Effector memory CD8-positive, alpha-beta T cell (primary cell): ENCODE results near the gene CEP112.

Experiments
- ATAC-seq: fragments of 150-1000 bp; cut with Tn5 transposase; replicated peaks from 2 replicates; pipeline ENCODE4 v1.10.0; 2021; ENCODE audit warnings: mild to moderate bottlenecking, moderate library complexity
- DNase-seq, 3 experiments: peaks; one replicate each; pipeline ENCODE4 v3.0.0; 2021
- H3K27ac Mint-ChIP-seq, 2 donors: one replicate each; pipeline ENCODE4 v1.8.0; 2022; ENCODE audit warnings: mild to moderate bottlenecking in 2 of 2, mixed read lengths in 2 of 2, moderate library complexity in 2 of 2
- H3K27me3 Mint-ChIP-seq, 2 donors: one replicate each; pipeline ENCODE4 v1.8.0; 2022; ENCODE audit warnings: mixed read lengths in 2 of 2
- H3K36me3 Mint-ChIP-seq: one replicate; pipeline ENCODE4 v1.8.0; 2022; ENCODE audit warnings: mild to moderate bottlenecking, moderate library complexity, mixed read lengths; ENCODE audit not compliant: insufficient read depth
- H3K4me1 Mint-ChIP-seq, 2 donors: one replicate each; pipeline ENCODE4 v1.8.0; 2022; ENCODE audit warnings: low read depth in 2 of 2, mixed read lengths in 2 of 2
- H3K4me3 Mint-ChIP-seq, 2 donors: one replicate each; pipeline ENCODE4 v1.8.0; 2022; ENCODE audit warnings: mild to moderate bottlenecking in 2 of 2, mixed read lengths in 2 of 2, moderate library complexity in 2 of 2
- H3K9me3 Mint-ChIP-seq, 2 donors: one replicate each; pipeline ENCODE4 v1.8.0; 2022; ENCODE audit warnings: mixed read lengths in 2 of 2

CEP112 gene

DNA sequence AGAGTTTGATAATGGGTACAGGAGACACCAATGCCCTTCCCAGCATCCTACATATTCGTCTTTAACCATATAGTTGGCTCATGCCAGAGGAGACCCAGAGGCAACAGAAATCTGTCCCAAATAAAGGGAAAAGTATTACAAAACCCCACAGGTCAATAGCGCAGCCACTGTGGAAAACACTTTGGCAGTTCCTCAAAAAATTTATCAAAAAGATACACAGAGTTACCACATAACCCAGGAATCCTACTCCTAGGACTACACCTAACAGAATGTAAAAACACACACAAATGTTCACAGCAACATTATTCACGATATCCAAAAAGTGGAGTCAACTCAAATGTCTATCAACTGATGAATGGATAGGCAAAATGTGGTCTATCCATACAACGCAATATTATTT, 135.8 kb downstream of the CEP112 start:
- H3K27ac Mint-ChIP-seq: no peak overlapping the region
- no peak for DNase-seq
- H3K4me1 Mint-ChIP-seq: no peaks in the 10 kb centered on the region
- ATAC-seq: no peak
- no peaks in the 10 kb centered on the region for H3K9me3 Mint-ChIP-seq
- H3K27me3 Mint-ChIP-seq: no peaks in the 10 kb centered on the region
- peaks cover 6% of the 10 kb centered on the region for H3K36me3 Mint-ChIP-seq
- no peak overlapping the region for H3K4me3 Mint-ChIP-seq

GRCh38 chr17:66054242-66054641, 137.7 kb downstream of the CEP112 start:
- Mint-ChIP-seq H3K27me3 (no peaks in the 10 kb centered on the region), H3K27ac (no peak overlapping the region), H3K9me3 (peaks cover 0 to 3% of the 10 kb centered on the region in 2 donors), H3K4me1 (no peaks in the 10 kb centered on the region), H3K36me3 (peaks cover 6% of the 10 kb centered on the region), H3K4me3 (no peak overlapping the region)
- ATAC-seq (no peak), DNase-seq (no peak)

GRCh38 chr17:66044083-66044482, 147.8 kb downstream of the CEP112 start:
- Mint-ChIP-seq H3K4me1 (no peaks in the 10 kb centered on the region), H3K27ac (no peak overlapping the region), H3K4me3 (no peak overlapping the region), H3K9me3 (no peaks in the 10 kb centered on the region), H3K36me3 (peaks cover 3% of the 10 kb centered on the region), H3K27me3 (no peaks in the 10 kb centered on the region)
- DNase-seq: no peak
- ATAC-seq: no peak

- no peak for DNase-seq
- ATAC-seq: no peak
- Mint-ChIP-seq H3K27ac (no peak overlapping the region), H3K36me3 (no peaks in the 10 kb centered on the region), H3K27me3 (no peaks in the 10 kb centered on the region), H3K9me3 (no peaks in the 10 kb centered on the region), H3K4me3 (no peak overlapping the region), H3K4me1 (no peaks in the 10 kb centered on the region)
Observed at GRCh38 chr17:66043419-66043818, 148.5 kb downstream of the CEP112 start.

- Mint-ChIP-seq H3K36me3 (no peaks in the 10 kb centered on the region), H3K27ac (no peak overlapping the region), H3K27me3 (peaks cover 0 to 12% of the 10 kb centered on the region in 2 donors), H3K9me3 (no peaks in the 10 kb centered on the region), H3K4me3 (no peak overlapping the region), H3K4me1 (no peaks in the 10 kb centered on the region)
- DNase-seq: no peak
- no peak for ATAC-seq
Observed at GRCh38 chr17:66040402-66040801, 151.5 kb downstream of the CEP112 start.

DNA sequence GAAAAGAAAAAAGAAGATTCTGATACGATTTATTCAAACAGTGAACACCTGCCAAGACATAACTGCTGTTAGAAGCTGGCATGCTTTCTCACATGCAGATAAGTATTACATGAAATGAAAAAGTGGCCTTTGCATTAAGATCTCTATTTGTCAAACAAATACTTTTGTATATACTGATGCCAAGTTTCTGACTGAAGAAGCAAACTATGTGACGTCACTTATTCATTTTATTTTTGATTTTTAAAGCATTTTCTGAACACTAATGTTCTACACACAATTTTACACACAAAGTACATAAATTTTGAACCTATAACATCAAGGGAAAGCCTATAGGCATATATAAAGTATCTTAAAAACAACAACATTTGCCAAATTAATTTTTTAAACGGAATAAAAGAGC, 153.8 kb downstream of the CEP112 start:
- DNase-seq (no peak), ATAC-seq (no peak)
- Mint-ChIP-seq H3K4me3 (no peak overlapping the region), H3K27me3 (peaks cover 0 to 15% of the 10 kb centered on the region in 2 donors), H3K36me3 (no peaks in the 10 kb centered on the region), H3K9me3 (no peaks in the 10 kb centered on the region), H3K27ac (no peak overlapping the region), H3K4me1 (no peaks in the 10 kb centered on the region)

- DNase-seq (no peak), ATAC-seq (no peak)
- H3K4me1 Mint-ChIP-seq: no peaks in the 10 kb centered on the region
- no peak overlapping the region for H3K27ac Mint-ChIP-seq
- no peaks in the 10 kb centered on the region for H3K36me3 Mint-ChIP-seq
- H3K27me3 Mint-ChIP-seq: peaks cover 0 to 15% of the 10 kb centered on the region in 2 donors
- no peak overlapping the region for H3K4me3 Mint-ChIP-seq
- no peaks in the 10 kb centered on the region for H3K9me3 Mint-ChIP-seq
Observed at GRCh38 chr17:66037221-66037620, 154.7 kb downstream of the CEP112 start.

DNA sequence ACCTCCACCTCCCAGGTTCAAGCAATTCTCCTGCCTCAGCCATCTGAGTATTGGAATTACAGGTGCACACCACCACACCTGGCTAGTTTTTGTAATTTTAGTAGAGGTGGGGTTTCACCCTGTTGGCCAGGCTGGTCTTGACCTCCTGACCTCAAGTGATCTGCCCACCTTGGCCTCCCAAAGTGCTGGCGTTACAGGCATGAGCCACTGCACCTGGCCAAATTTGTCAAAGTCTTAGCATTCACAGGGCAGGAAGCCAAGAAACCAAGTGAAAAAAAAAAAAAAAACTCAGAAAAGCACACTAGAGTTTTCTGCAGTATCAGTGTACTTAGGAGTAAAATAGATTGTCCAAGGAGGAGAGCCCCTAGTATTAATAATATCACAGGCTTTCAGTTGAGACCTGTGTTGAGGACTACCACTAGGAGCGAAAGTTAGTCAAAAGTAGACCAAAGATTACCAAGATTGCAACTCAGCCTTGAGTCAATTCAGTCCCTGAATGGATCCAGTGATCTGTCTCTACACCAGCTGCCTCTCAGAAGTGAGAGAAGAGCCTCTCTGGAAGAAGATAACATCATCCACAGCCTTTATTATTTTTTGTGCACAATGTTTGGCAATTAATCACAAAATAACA, 159.7 kb downstream of the CEP112 start:
- Mint-ChIP-seq H3K9me3 (no peaks in the 10 kb centered on the region), H3K36me3 (no peaks in the 10 kb centered on the region), H3K27me3 (peaks cover 0 to 15% of the 10 kb centered on the region in 2 donors), H3K4me3 (no peak overlapping the region), H3K27ac (no peak overlapping the region), H3K4me1 (no peaks in the 10 kb centered on the region)
- ATAC-seq: no peak
- no peak for DNase-seq

GRCh38 chr17:66025551-66025950, 166.4 kb downstream of the CEP112 start:
- Mint-ChIP-seq H3K27me3 (no peaks in the 10 kb centered on the region), H3K9me3 (peaks cover 9 to 13% of the 10 kb centered on the region in 2 donors), H3K4me3 (no peak overlapping the region), H3K4me1 (peaks cover 0 to 5% of the 10 kb centered on the region in 2 donors), H3K27ac (no peak overlapping the region), H3K36me3 (peaks cover 4% of the 10 kb centered on the region)
- DNase-seq (no peak), ATAC-seq (no peak)

DNA sequence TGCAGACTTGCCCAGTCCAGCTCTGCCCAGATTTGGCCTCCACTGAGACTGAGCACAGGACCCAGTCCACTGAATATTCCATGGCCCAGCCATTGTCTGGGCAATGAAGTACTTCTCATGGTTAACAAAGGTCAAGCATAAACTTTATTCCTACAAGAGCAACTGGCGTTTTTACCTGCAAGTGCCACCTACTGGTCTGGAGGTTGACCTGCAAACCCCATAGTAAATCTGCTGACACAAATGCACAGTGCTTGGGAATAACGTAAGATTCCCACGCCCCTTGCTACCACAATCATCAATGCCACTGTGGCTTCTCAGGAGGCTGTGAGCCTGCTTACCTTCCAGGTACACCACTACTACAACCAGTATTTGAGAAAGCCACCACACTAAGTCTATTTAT, 170.2 kb downstream of the CEP112 start:
- DNase-seq: no peak
- no peak overlapping the region for H3K27ac Mint-ChIP-seq
- H3K4me3 Mint-ChIP-seq: no peak overlapping the region
- peaks cover 9 to 13% of the 10 kb centered on the region in 2 donors for H3K9me3 Mint-ChIP-seq
- H3K36me3 Mint-ChIP-seq: peaks cover 4% of the 10 kb centered on the region
- H3K27me3 Mint-ChIP-seq: no peaks in the 10 kb centered on the region
- ATAC-seq: no peak
- peaks cover 0 to 5% of the 10 kb centered on the region in 2 donors for H3K4me1 Mint-ChIP-seq

GRCh38 chr17:66018786-66019185, 173.1 kb downstream of the CEP112 start:
- H3K36me3 Mint-ChIP-seq: peaks cover 4% of the 10 kb centered on the region
- no peak overlapping the region for H3K27ac Mint-ChIP-seq
- peaks cover 12 to 16% of the 10 kb centered on the region in 2 donors for H3K27me3 Mint-ChIP-seq
- H3K9me3 Mint-ChIP-seq: peaks cover 7% of the 10 kb centered on the region in 2 donors
- H3K4me1 Mint-ChIP-seq: peaks cover 0 to 5% of the 10 kb centered on the region in 2 donors
- H3K4me3 Mint-ChIP-seq: no peak overlapping the region
- ATAC-seq: no peak
- DNase-seq: no peak

GRCh38 chr17:66016231-66016630, 175.7 kb downstream of the CEP112 start:
- Mint-ChIP-seq H3K27ac (no peak overlapping the region), H3K4me1 (peaks cover 0 to 5% of the 10 kb centered on the region in 2 donors), H3K27me3 (peaks cover 22 to 26% of the 10 kb centered on the region in 2 donors), H3K4me3 (no peak overlapping the region), H3K36me3 (no peaks in the 10 kb centered on the region), H3K9me3 (no peaks in the 10 kb centered on the region)
- ATAC-seq: no peak
- no peak for DNase-seq

DNA sequence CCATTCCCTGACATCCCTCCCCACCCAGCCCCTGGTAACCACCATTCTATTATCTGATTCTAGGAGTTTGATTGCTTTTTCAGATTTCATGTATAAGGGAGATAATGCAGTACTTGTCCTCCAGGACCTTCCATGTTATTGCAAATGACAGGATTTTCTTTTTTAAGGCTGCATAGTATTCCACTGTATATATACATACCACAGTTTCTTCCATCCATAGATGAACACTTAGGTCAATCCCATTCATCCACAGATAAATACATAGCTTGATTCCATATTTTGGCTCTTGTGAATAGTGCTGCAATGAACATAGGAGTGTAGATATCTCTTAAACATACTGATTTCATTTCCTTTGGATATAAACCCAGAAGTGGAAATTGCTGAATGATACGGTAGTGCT, 183.3 kb downstream of the CEP112 start:
- Mint-ChIP-seq H3K27me3 (peaks cover 10 to 12% of the 10 kb centered on the region in 2 donors), H3K27ac (no peak overlapping the region), H3K36me3 (no peaks in the 10 kb centered on the region), H3K4me3 (no peak overlapping the region), H3K4me1 (no peaks in the 10 kb centered on the region), H3K9me3 (no peaks in the 10 kb centered on the region)
- no peak for DNase-seq
- ATAC-seq: no peak

DNA sequence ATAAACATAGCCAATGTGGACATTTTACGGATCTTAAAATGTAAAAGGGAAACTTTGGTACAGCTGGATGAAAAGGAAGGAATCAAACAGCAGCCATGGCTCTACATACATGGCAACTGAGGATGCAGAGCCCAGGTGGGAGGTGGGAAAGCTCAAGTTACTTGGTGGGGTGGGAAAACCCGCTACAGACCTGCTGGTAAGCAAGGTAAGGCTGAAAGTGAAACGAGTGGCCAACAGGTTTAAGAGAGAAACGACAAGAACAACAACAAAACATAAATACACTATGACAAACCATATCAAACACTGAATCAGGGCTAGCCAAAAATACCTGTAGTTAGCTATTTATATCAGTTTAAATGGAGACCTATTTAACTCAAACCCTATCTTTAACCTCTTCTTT, 185.3 kb downstream of the CEP112 start:
- Mint-ChIP-seq H3K27ac (no peak overlapping the region), H3K27me3 (peaks cover 0 to 4% of the 10 kb centered on the region in 2 donors), H3K36me3 (no peaks in the 10 kb centered on the region), H3K9me3 (no peaks in the 10 kb centered on the region), H3K4me1 (no peaks in the 10 kb centered on the region), H3K4me3 (no peak overlapping the region)
- DNase-seq (no peak), ATAC-seq (no peak)

GRCh38 chr17:66002812-66003211, 189.1 kb downstream of the CEP112 start:
- Mint-ChIP-seq H3K27me3 (no peaks in the 10 kb centered on the region), H3K9me3 (no peaks in the 10 kb centered on the region), H3K27ac (no peak overlapping the region), H3K4me3 (no peak overlapping the region), H3K36me3 (no peaks in the 10 kb centered on the region), H3K4me1 (no peaks in the 10 kb centered on the region)
- DNase-seq (no peak), ATAC-seq (no peak)
